ENCODE data around the gene CAB39.
A peak's percentile ranks its signal among the peaks of the same experiment; 100 is the strongest.

DNA sequence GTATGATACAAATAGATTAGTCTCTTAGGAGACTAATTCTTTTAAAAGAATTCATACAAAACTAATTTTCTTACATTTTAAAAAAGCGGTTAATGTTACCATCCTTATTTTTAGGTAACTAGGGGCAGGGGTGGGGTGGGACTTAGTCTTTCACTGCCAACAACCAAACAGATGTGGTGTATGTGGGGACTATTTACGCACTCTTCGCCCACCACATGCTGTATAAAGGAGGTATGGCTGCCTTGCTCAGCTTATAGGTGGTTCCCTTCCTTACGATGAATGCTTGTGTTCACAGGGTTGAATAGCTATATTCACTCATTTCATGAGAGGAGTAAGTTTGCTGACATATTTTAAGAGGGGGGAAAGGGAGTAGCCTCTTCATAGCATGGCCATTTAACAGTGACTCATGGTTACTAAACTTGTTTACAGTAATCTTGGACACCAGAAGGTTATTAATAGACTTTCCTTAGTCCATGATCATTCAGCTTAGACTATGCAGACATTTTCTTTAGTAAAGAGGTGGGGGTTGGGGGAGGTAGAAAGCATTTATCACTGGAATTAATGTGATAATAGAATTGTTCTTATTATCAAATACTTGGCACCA lies 61.8 kb downstream of the CAB39 start:
- TF ChIP-seq, protein P1, sequence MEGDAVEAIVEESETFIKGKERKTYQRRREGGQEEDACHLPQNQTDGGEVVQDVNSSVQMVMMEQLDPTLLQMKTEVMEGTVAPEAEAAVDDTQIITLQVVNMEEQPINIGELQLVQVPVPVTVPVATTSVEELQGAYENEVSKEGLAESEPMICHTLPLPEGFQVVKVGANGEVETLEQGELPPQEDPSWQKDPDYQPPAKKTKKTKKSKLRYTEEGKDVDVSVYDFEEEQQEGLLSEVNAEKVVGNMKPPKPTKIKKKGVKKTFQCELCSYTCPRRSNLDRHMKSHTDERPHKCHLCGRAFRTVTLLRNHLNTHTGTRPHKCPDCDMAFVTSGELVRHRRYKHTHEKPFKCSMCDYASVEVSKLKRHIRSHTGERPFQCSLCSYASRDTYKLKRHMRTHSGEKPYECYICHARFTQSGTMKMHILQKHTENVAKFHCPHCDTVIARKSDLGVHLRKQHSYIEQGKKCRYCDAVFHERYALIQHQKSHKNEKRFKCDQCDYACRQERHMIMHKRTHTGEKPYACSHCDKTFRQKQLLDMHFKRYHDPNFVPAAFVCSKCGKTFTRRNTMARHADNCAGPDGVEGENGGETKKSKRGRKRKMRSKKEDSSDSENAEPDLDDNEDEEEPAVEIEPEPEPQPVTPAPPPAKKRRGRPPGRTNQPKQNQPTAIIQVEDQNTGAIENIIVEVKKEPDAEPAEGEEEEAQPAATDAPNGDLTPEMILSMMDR (IDR thresholded peaks at IDR 0.05) = no peak
- peak in 1 of 4 donors; percentile 14 for TF ChIP-seq POLR2AphosphoS5 (IDR thresholded peaks at IDR 0.05)
